ENCODE measurements around the gene ADAP1.

ADAP1 gene

GRCh38 chr7:982511-983003 is 28.1 kb upstream of the ADAP1 start:
- H3K27me3 Mint-ChIP-seq, result peaks cover 8% of the 10 kb centered on the region
- H3K4me1 Mint-ChIP-seq (ENCODE audit: low read depth), result no peaks in the 10 kb centered on the region
- no peak overlapping the region for H3K4me3 Mint-ChIP-seq
- no peaks in the 10 kb centered on the region for H3K9me3 Mint-ChIP-seq
- H3K27ac Mint-ChIP-seq, result no peak overlapping the region
- no peaks in the 10 kb centered on the region for H3K36me3 Mint-ChIP-seq (ENCODE audit: low read depth)

- no peak overlapping the region for H3K27ac Mint-ChIP-seq
- H3K9me3 Mint-ChIP-seq, result no peaks in the 10 kb centered on the region
- no peaks in the 10 kb centered on the region for H3K4me1 Mint-ChIP-seq (ENCODE audit: low read depth)
- H3K27me3 Mint-ChIP-seq, result peaks cover 8% of the 10 kb centered on the region
- no peaks in the 10 kb centered on the region for H3K36me3 Mint-ChIP-seq (ENCODE audit: low read depth)
- H3K4me3 Mint-ChIP-seq, result no peak overlapping the region
Observed at GRCh38 chr7:981793-982510, 27.5 kb upstream of the ADAP1 start.

GRCh38 chr7:979886-980571 is 25.5 kb upstream of the ADAP1 start:
- Mint-ChIP-seq H3K9me3 (no peaks in the 10 kb centered on the region), H3K4me3 (no peak overlapping the region), H3K4me1 (ENCODE audit: low read depth) (no peaks in the 10 kb centered on the region), H3K36me3 (ENCODE audit: low read depth) (no peaks in the 10 kb centered on the region), H3K27ac (no peak overlapping the region), H3K27me3 (no peaks in the 10 kb centered on the region)

GRCh38 chr7:979151-979550 is 24.7 kb upstream of the ADAP1 start:
- Mint-ChIP-seq H3K9me3 (no peaks in the 10 kb centered on the region), H3K4me1 (ENCODE audit: low read depth) (peaks cover 6% of the 10 kb centered on the region), H3K27ac (no peak overlapping the region), H3K36me3 (ENCODE audit: low read depth) (no peaks in the 10 kb centered on the region), H3K27me3 (no peaks in the 10 kb centered on the region), H3K4me3 (no peak overlapping the region)

- Mint-ChIP-seq H3K4me3 (no peak overlapping the region), H3K9me3 (no peaks in the 10 kb centered on the region), H3K27ac (no peak overlapping the region), H3K36me3 (ENCODE audit: low read depth) (no peaks in the 10 kb centered on the region), H3K4me1 (ENCODE audit: low read depth) (peaks cover 9% of the 10 kb centered on the region), H3K27me3 (no peaks in the 10 kb centered on the region)
Observed at GRCh38 chr7:978416-979091, 24.1 kb upstream of the ADAP1 start.

GRCh38 chr7:978049-978346 is 23.5 kb upstream of the ADAP1 start:
- no peaks in the 10 kb centered on the region for H3K27me3 Mint-ChIP-seq
- H3K4me1 Mint-ChIP-seq (ENCODE audit: low read depth), result peaks cover 15% of the 10 kb centered on the region
- peaks cover 5% of the 10 kb centered on the region for H3K36me3 Mint-ChIP-seq (ENCODE audit: low read depth)
- no peak overlapping the region for H3K27ac Mint-ChIP-seq
- H3K9me3 Mint-ChIP-seq, result no peaks in the 10 kb centered on the region
- no peak overlapping the region for H3K4me3 Mint-ChIP-seq

- Mint-ChIP-seq H3K27ac (no peak overlapping the region), H3K4me1 (ENCODE audit: low read depth) (peaks cover 20% of the 10 kb centered on the region), H3K36me3 (ENCODE audit: low read depth) (peaks cover 10% of the 10 kb centered on the region), H3K4me3 (no peak overlapping the region), H3K9me3 (no peaks in the 10 kb centered on the region), H3K27me3 (no peaks in the 10 kb centered on the region)
Observed at GRCh38 chr7:977326-978048, 23.0 kb upstream of the ADAP1 start.

GRCh38 chr7:976901-977325 is 22.4 kb upstream of the ADAP1 start:
- Mint-ChIP-seq H3K4me1 (ENCODE audit: low read depth) (peaks cover 26% of the 10 kb centered on the region), H3K27ac (no peak overlapping the region), H3K27me3 (no peaks in the 10 kb centered on the region), H3K4me3 (no peak overlapping the region), H3K36me3 (ENCODE audit: low read depth) (peaks cover 16% of the 10 kb centered on the region), H3K9me3 (no peaks in the 10 kb centered on the region)

GRCh38 chr7:975702-976473 is 21.4 kb upstream of the ADAP1 start:
- H3K27ac Mint-ChIP-seq, result no peak overlapping the region
- no peaks in the 10 kb centered on the region for H3K27me3 Mint-ChIP-seq
- H3K4me3 Mint-ChIP-seq, result no peak overlapping the region
- H3K9me3 Mint-ChIP-seq, result no peaks in the 10 kb centered on the region
- H3K36me3 Mint-ChIP-seq (ENCODE audit: low read depth), result peaks cover 23% of the 10 kb centered on the region
- peaks cover 28% of the 10 kb centered on the region for H3K4me1 Mint-ChIP-seq (ENCODE audit: low read depth)

GRCh38 chr7:974820-975681 is 20.6 kb upstream of the ADAP1 start, which contains the start of gene COX19:
Gene COX19, minus strand, starts transcription at chr7:975549. Its CDS starts 40 bp downstream, at chr7:975509.
- peak within 1 kb of the TSS; percentile 96 for H3K27ac Mint-ChIP-seq
- peaks cover 25% of the 10 kb centered on the region for H3K36me3 Mint-ChIP-seq (ENCODE audit: low read depth)
- peak within 1 kb of the TSS; percentile 97 for H3K4me3 Mint-ChIP-seq
- H3K27me3 Mint-ChIP-seq, result no peaks in the 10 kb centered on the region
- H3K9me3 Mint-ChIP-seq, result no peaks in the 10 kb centered on the region
- peaks cover 28% of the 10 kb centered on the region for H3K4me1 Mint-ChIP-seq (ENCODE audit: low read depth)

GRCh38 chr7:974172-974571 is 19.7 kb upstream of the ADAP1 start:
- H3K27ac Mint-ChIP-seq, result peak overlapping the region; percentile 96
- H3K36me3 Mint-ChIP-seq (ENCODE audit: low read depth), result peaks cover 31% of the 10 kb centered on the region
- no peaks in the 10 kb centered on the region for H3K9me3 Mint-ChIP-seq
- H3K4me3 Mint-ChIP-seq, result peak overlapping the region; percentile 97
- peaks cover 28% of the 10 kb centered on the region for H3K4me1 Mint-ChIP-seq (ENCODE audit: low read depth)
- H3K27me3 Mint-ChIP-seq, result no peaks in the 10 kb centered on the region

- Mint-ChIP-seq H3K4me3 (peak overlapping the region; percentile 47), H3K27me3 (no peaks in the 10 kb centered on the region), H3K36me3 (ENCODE audit: low read depth) (peaks cover 37% of the 10 kb centered on the region), H3K27ac (peak overlapping the region; percentile 21), H3K9me3 (no peaks in the 10 kb centered on the region), H3K4me1 (ENCODE audit: low read depth) (peaks cover 28% of the 10 kb centered on the region)
Observed at GRCh38 chr7:973312-973711, 18.8 kb upstream of the ADAP1 start.

GRCh38 chr7:972676-973309 is 18.3 kb upstream of the ADAP1 start:
- peaks cover 28% of the 10 kb centered on the region for H3K4me1 Mint-ChIP-seq (ENCODE audit: low read depth)
- no peaks in the 10 kb centered on the region for H3K9me3 Mint-ChIP-seq
- H3K36me3 Mint-ChIP-seq (ENCODE audit: low read depth), result peaks cover 42% of the 10 kb centered on the region
- H3K27me3 Mint-ChIP-seq, result no peaks in the 10 kb centered on the region
- peak overlapping the region; percentile 47 for H3K4me3 Mint-ChIP-seq
- peak overlapping the region; percentile 16 for H3K27ac Mint-ChIP-seq

All from stimulated activated naive CD8-positive, alpha-beta T cell treated with anti-CD3 and anti-CD28 coated beads, Interleukin-15, Interleukin-2, amounts not matched to agents 100 ng/mL and 50 ng/mL, for 24 hours (primary cell).